H1 (cell line): ENCODE data around the gene TSEN2.

Experiments used
- CHD7 ChIP-seq: fragments of 300-600 bp; sonication (generic); IDR thresholded peaks from 2 replicates; pipeline ENCODE4 v1.7.1; 2012; ENCODE audit warnings: low read length, moderate library complexity, mild to moderate bottlenecking, inconsistent platforms; ENCODE audit not compliant: insufficient replicate concordance
- CTCF ChIP-seq, 3 experiments: IDR thresholded peaks; 1 replicate in 2 of 3; 2 replicates in 1 of 3; pipeline versions ENCODE4 v1.5.1 to v1.6.1; 2011; ENCODE audit warnings: low read length in 3 of 3, mild to moderate bottlenecking in 3 of 3, inconsistent platforms in 2 of 3, low read depth in 1 of 3, moderate library complexity in 1 of 3; ENCODE audit not compliant: insufficient read depth in 1 of 3; ENCODE audit errors: control extremely low read depth in 1 of 3
- EGR1 ChIP-seq: IDR thresholded peaks from 2 replicates; pipeline ENCODE4 v1.6.1; 2011; ENCODE audit warnings: low read depth, low read length, borderline replicate concordance
- POLR2AphosphoS5 ChIP-seq: IDR thresholded peaks from 2 replicates; pipeline ENCODE4 v1.6.1; 2011; ENCODE audit warnings: low read depth, low read length
- POU5F1 ChIP-seq: IDR thresholded peaks from 2 replicates; pipeline ENCODE4 v1.6.1; 2011; ENCODE audit warnings: low read depth, mild to moderate bottlenecking, low read length, moderate library complexity
- RAD21 ChIP-seq, 2 experiments: IDR thresholded peaks in 1 of 2; conservative IDR thresholded peaks in 1 of 2; 2 replicates each; pipeline ENCODE4 v1.6.1; 2011; ENCODE audit warnings: low read depth in 2 of 2, low read length in 2 of 2, improper control_type of control experiment in 1 of 2, inconsistent platforms in 1 of 2, mild to moderate bottlenecking in 1 of 2, moderate library complexity in 1 of 2
- RBBP5 ChIP-seq: IDR thresholded peaks from 2 replicates; pipeline ENCODE4 v1.7.1; 2012; ENCODE audit warnings: low read depth, mild to moderate bottlenecking, inconsistent platforms, low read length, moderate library complexity, borderline replicate concordance
- SIN3A ChIP-seq, 2 experiments: IDR thresholded peaks in 1 of 2; conservative IDR thresholded peaks in 1 of 2; 2 replicates each; pipeline ENCODE4 v1.6.1; 2011 to 2012; ENCODE audit warnings: low read length in 2 of 2, improper control_type of control experiment in 1 of 2, low read depth in 1 of 2, mild to moderate bottlenecking in 1 of 2
- SIRT6 ChIP-seq: IDR thresholded peaks from one replicate; pipeline ENCODE4 v1.7.1; 2012; ENCODE audit warnings: low read length, inconsistent platforms
- TCF12 ChIP-seq: IDR thresholded peaks from 2 replicates; pipeline ENCODE4 v1.6.1; 2011; ENCODE audit warnings: low read depth, mild to moderate bottlenecking, low read length
- TEAD4 ChIP-seq: IDR thresholded peaks from 2 replicates; pipeline ENCODE4 v1.6.1; 2012; ENCODE audit warnings: low read depth, low read length, inconsistent platforms, mixed read lengths
- YY1 ChIP-seq: IDR thresholded peaks from 2 replicates; pipeline ENCODE4 v1.6.1; 2011; ENCODE audit warnings: low read depth, mild to moderate bottlenecking, low read length

GRCh38 chr3:12515631-12516030, 31.4 kb downstream of the TSEN2 start:
- no peak for TF ChIP-seq POLR2AphosphoS5
- TF ChIP-seq EGR1: no peak
- no peak for TF ChIP-seq TEAD4
- no peak for TF ChIP-seq SIN3A (conservative IDR thresholded peaks at IDR 0.05 in 1 of 2, IDR thresholded peaks at IDR 0.05 in 1 of 2; ENCODE audit: low read depth in 1 of 2, low read length in 2 of 2)
- no peak for TF ChIP-seq CTCF (IDR thresholded peaks at IDR 0.05; ENCODE audit: control extremely low read depth in 1 of 3, insufficient read depth in 1 of 3, low read depth in 1 of 3, low read length in 3 of 3)
- no peak for TF ChIP-seq YY1
- no peak for TF ChIP-seq POU5F1
- TF ChIP-seq SIRT6: no peak
- TF ChIP-seq CHD7: no peak
- no peak for TF ChIP-seq TCF12
- TF ChIP-seq RAD21 (IDR thresholded peaks at IDR 0.05 in 1 of 2, conservative IDR thresholded peaks at IDR 0.05 in 1 of 2; ENCODE audit: low read depth in 2 of 2, low read length in 2 of 2): no peak
- no peak for TF ChIP-seq RBBP5
